K562 (cell line): ENCODE data around the gene SAMD11. TPM values are rescaled to one million over a fixed set of nuclear protein-coding genes. Genes with fewer than 3 reads are reported as not detected.
A peak's percentile ranks its signal among the peaks of the same experiment; 100 is the strongest.

ENCODE experiments used
- BACH1 ChIP-seq: fragments of 200-800 bp; sonication (Bioruptor generic); IDR thresholded peaks from 2 replicates; pipeline ENCODE4 v1.6.1; 2016; ENCODE audit warnings: missing genetic modification characterization, missing compliant biosample characterization
- CBFA2T2 ChIP-seq: fragments of 450-650 bp; conservative IDR thresholded peaks from 2 replicates; pipeline ENCODE4 v1.6.1; 2017; ENCODE audit warnings: mild to moderate bottlenecking
- KDM2B ChIP-seq: fragments of 250-450 bp; sonication (Bioruptor Pico); IDR thresholded peaks from 2 replicates; pipeline ENCODE4 v1.8.0; 2021; ENCODE audit warnings: mild to moderate bottlenecking, moderate library complexity
- MTA3 ChIP-seq: fragments of 450-650 bp; formaldehyde crosslinking; IDR thresholded peaks from 2 replicates; pipeline ENCODE4 v1.6.1; 2017; ENCODE audit warnings: mild to moderate bottlenecking, borderline replicate concordance
- RFX1 ChIP-seq: fragments of 450-650 bp; IDR thresholded peaks from 2 replicates; pipeline ENCODE4 v1.6.1; 2016; ENCODE audit warnings: mild to moderate bottlenecking, moderate library complexity
- RREB1 ChIP-seq: fragments of 250-450 bp; sonication (Bioruptor Pico); IDR thresholded peaks from 2 replicates; pipeline ENCODE4 v1.4.0; 2020
- ZNF124 ChIP-seq: sonication (generic); formaldehyde crosslinking; IDR thresholded peaks from 2 replicates; pipeline ENCODE4 v1.8.1; 2022; ENCODE audit warnings: missing genetic modification reagents
- polyA plus RNA-seq, 8 experiments: library from polyadenylated mRNA; depleted of rRNA in 4 of 8; stranded (reverse) in 5 of 8; unstranded in 3 of 8; fragments of >200 nt; fragmentation: Nextera tagmentation in 2 of 8; fragmentation: Illumina TruSeq in 1 of 8; extraction: Ambion mirVana in 2 of 8; extraction: Trizol in 1 of 8; gene quantifications; 2 replicates each; pipeline versions ENCODE4 v1.2.1 to v1.2.3, GENCODE V29; 2011 to 2014; ENCODE audit warnings: inconsistent platforms in 1 of 8, missing spikeins in 1 of 8
- total RNA-seq, 7 experiments: library from RNA; depleted of rRNA in 6 of 7; stranded (reverse); fragments of >200 nt in 6 of 7; fragmentation: Illumina TruSeq in 2 of 7; extraction: Trizol in 2 of 7; gene quantifications; 2 replicates each; pipeline versions ENCODE4 v1.2.1 to v1.2.3, GENCODE V29; 2011 to 2021; ENCODE audit warnings: low replicate concordance in 1 of 7
- TF ChIP-seq, protein P1 (sequence below): fragments of 450-650 bp; IDR thresholded peaks from 2 replicates; pipeline ENCODE4 v1.6.1; 2016
- TF ChIP-seq, protein P2 (sequence below): fragments of 250-450 bp; sonication (Bioruptor Pico); IDR thresholded peaks from 2 replicates; pipeline ENCODE4 v1.8.0; 2022; ENCODE audit warnings: inconsistent platforms, mild to moderate bottlenecking, moderate library complexity, borderline replicate concordance
- TF ChIP-seq, protein P3 (sequence below): fragments of 200-800 bp; sonication (Bioruptor generic); IDR thresholded peaks from 2 replicates; pipeline ENCODE4 v1.6.1; 2016; ENCODE audit warnings: missing genetic modification characterization, missing compliant biosample characterization
- TF ChIP-seq, protein P4 (sequence below): IDR thresholded peaks from 2 replicates; pipeline ENCODE4 v1.6.1; 2016; ENCODE audit warnings: missing genetic modification characterization, missing compliant biosample characterization

The SAMD11 gene
- total and polyA plus RNA-seq, 9 of the 15 experiments (the other 6 are each of a cell fraction or from before 2014, with no cell fraction given), result 0.07 to 0.82 (median 0.11) TPM; not detected in 2

DNA sequence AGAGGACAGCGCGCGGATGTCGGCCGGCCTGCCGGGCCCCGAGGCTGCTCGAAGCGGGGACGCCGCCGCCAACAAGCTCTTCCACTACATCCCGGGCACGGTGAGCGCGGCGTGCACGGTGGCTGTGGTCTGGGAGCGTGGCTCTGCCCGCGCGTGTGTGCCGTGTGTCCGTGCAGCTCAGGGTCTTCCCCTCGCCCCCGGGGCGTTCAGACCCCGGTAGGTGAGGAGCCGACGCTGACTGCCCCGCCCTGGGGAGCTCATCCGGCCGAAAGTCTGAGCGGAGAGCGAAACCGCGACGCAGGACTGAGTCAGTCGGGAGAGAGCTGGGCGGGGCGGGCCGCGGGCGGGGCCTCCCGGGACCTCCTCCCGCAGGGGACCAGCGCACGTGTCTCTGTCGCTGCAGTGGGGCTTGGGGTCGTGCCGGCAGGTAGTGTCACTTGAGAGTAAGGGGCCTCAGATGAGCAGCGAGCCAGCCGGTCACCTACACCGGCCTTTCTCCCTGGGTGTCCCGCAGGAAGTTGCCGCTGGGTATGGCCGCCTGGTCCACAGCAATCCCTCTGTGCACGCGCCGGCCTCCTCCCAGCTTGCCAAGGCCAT is 43.1 kb downstream of the SAMD11 start (continued):
- TF ChIP-seq RREB1 (CRISPR knock-in tag) (no peak), BACH1 (no peak), CBFA2T2 (no peak), RFX1 (no peak), MTA3 (peak; percentile 59; the same call in 1 of the 2 replicates), KDM2B (CRISPR knock-in tag) (peak; percentile 71), ZNF124 (CRISPR knock-in tag) (no peak)
- TF ChIP-seq, protein P1, sequence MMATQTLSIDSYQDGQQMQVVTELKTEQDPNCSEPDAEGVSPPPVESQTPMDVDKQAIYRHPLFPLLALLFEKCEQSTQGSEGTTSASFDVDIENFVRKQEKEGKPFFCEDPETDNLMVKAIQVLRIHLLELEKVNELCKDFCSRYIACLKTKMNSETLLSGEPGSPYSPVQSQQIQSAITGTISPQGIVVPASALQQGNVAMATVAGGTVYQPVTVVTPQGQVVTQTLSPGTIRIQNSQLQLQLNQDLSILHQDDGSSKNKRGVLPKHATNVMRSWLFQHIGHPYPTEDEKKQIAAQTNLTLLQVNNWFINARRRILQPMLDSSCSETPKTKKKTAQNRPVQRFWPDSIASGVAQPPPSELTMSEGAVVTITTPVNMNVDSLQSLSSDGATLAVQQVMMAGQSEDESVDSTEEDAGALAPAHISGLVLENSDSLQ, result no peak
- TF ChIP-seq, protein P2, sequence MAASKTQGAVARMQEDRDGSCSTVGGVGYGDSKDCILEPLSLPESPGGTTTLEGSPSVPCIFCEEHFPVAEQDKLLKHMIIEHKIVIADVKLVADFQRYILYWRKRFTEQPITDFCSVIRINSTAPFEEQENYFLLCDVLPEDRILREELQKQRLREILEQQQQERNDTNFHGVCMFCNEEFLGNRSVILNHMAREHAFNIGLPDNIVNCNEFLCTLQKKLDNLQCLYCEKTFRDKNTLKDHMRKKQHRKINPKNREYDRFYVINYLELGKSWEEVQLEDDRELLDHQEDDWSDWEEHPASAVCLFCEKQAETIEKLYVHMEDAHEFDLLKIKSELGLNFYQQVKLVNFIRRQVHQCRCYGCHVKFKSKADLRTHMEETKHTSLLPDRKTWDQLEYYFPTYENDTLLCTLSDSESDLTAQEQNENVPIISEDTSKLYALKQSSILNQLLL (CRISPR knock-in tag), result no peak
- TF ChIP-seq, protein P3, sequence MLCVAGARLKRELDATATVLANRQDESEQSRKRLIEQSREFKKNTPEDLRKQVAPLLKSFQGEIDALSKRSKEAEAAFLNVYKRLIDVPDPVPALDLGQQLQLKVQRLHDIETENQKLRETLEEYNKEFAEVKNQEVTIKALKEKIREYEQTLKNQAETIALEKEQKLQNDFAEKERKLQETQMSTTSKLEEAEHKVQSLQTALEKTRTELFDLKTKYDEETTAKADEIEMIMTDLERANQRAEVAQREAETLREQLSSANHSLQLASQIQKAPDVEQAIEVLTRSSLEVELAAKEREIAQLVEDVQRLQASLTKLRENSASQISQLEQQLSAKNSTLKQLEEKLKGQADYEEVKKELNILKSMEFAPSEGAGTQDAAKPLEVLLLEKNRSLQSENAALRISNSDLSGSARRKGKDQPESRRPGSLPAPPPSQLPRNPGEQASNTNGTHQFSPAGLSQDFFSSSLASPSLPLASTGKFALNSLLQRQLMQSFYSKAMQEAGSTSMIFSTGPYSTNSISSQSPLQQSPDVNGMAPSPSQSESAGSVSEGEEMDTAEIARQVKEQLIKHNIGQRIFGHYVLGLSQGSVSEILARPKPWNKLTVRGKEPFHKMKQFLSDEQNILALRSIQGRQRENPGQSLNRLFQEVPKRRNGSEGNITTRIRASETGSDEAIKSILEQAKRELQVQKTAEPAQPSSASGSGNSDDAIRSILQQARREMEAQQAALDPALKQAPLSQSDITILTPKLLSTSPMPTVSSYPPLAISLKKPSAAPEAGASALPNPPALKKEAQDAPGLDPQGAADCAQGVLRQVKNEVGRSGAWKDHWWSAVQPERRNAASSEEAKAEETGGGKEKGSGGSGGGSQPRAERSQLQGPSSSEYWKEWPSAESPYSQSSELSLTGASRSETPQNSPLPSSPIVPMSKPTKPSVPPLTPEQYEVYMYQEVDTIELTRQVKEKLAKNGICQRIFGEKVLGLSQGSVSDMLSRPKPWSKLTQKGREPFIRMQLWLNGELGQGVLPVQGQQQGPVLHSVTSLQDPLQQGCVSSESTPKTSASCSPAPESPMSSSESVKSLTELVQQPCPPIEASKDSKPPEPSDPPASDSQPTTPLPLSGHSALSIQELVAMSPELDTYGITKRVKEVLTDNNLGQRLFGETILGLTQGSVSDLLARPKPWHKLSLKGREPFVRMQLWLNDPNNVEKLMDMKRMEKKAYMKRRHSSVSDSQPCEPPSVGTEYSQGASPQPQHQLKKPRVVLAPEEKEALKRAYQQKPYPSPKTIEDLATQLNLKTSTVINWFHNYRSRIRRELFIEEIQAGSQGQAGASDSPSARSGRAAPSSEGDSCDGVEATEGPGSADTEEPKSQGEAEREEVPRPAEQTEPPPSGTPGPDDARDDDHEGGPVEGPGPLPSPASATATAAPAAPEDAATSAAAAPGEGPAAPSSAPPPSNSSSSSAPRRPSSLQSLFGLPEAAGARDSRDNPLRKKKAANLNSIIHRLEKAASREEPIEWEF, result no peak
- TF ChIP-seq, protein P4, sequence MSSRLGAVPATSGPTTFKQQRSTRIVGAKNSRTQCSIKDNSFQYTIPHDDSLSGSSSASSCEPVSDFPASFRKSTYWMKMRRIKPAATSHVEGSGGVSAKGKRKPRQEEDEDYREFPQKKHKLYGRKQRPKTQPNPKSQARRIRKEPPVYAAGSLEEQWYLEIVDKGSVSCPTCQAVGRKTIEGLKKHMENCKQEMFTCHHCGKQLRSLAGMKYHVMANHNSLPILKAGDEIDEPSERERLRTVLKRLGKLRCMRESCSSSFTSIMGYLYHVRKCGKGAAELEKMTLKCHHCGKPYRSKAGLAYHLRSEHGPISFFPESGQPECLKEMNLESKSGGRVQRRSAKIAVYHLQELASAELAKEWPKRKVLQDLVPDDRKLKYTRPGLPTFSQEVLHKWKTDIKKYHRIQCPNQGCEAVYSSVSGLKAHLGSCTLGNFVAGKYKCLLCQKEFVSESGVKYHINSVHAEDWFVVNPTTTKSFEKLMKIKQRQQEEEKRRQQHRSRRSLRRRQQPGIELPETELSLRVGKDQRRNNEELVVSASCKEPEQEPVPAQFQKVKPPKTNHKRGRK (tag), result no peak
